GM12878 (cell line): ENCODE results near the gene HOGA1.

Source experiments
- CTCF ChIP-seq, 3 experiments: IDR thresholded peaks in 2 of 3; conservative IDR thresholded peaks in 1 of 3; 2 replicates each; pipeline ENCODE4 v1.5.1; 2011; ENCODE audit warnings: low read depth in 3 of 3, low read length in 3 of 3, mild to moderate bottlenecking in 3 of 3, control low read depth in 2 of 3, moderate library complexity in 2 of 3, inconsistent platforms in 1 of 3, mixed read lengths in 1 of 3; ENCODE audit not compliant: control insufficient read depth in 2 of 3, insufficient read depth in 1 of 3; ENCODE audit errors: extremely low read depth in 1 of 3
- E2F8 ChIP-seq: fragments of 450-650 bp; IDR thresholded peaks from 2 replicates; pipeline ENCODE4 v1.6.1; 2018; ENCODE audit warnings: mild to moderate bottlenecking, low read depth, moderate library complexity; ENCODE audit not compliant: partially characterized antibody
- EZH2 ChIP-seq: IDR thresholded peaks from 2 replicates; pipeline ENCODE4 v1.6.1; 2012; ENCODE audit warnings: low read depth, mild to moderate bottlenecking, control low read depth, inconsistent platforms, low read length, borderline replicate concordance; ENCODE audit not compliant: control insufficient read depth
- MAX ChIP-seq: IDR thresholded peaks from 2 replicates; pipeline ENCODE4 v1.6.1; 2012; ENCODE audit warnings: low read depth, low read length, improper control_type of control experiment
- MEF2A ChIP-seq: IDR thresholded peaks from 2 replicates; pipeline ENCODE4 v1.6.1; 2011; ENCODE audit warnings: low read depth, mild to moderate bottlenecking, low read length, moderate library complexity; ENCODE audit not compliant: insufficient read depth
- MYC ChIP-seq: IDR thresholded peaks from 2 replicates; pipeline ENCODE4 v1.6.1; 2011; ENCODE audit warnings: mild to moderate bottlenecking, low read length, moderate library complexity, inconsistent platforms; ENCODE audit not compliant: insufficient read depth, insufficient replicate concordance, insufficient read length, severe bottlenecking
- POLR2A ChIP-seq: IDR thresholded peaks from 2 replicates; pipeline ENCODE4 v1.6.1; 2011; ENCODE audit warnings: low read depth, mild to moderate bottlenecking, low read length
- RAD21 ChIP-seq: IDR thresholded peaks from 2 replicates; pipeline ENCODE4 v1.6.1; 2011; ENCODE audit warnings: mild to moderate bottlenecking, low read depth, low read length, moderate library complexity; ENCODE audit not compliant: insufficient read depth
- SPI1 ChIP-seq: IDR thresholded peaks from 2 replicates; pipeline ENCODE4 v1.6.1; 2011; ENCODE audit warnings: low read depth, mild to moderate bottlenecking, low read length, moderate library complexity, borderline replicate concordance; ENCODE audit not compliant: insufficient read depth
- TCF12 ChIP-seq: IDR thresholded peaks from 2 replicates; pipeline ENCODE4 v1.6.1; 2011; ENCODE audit warnings: low read depth, mild to moderate bottlenecking, low read length
- USF1 ChIP-seq: IDR thresholded peaks from 2 replicates; pipeline ENCODE4 v1.6.1; 2011; ENCODE audit warnings: borderline replicate concordance, low read depth, mild to moderate bottlenecking, moderate library complexity, mixed read lengths, low read length; ENCODE audit not compliant: insufficient read depth; ENCODE audit errors: extremely low read length
- ZNF24 ChIP-seq: fragments of 450-650 bp; IDR thresholded peaks from 2 replicates; pipeline ENCODE4 v1.6.1; 2017; ENCODE audit warnings: antibody characterized with exemption, mild to moderate bottlenecking
- ZZZ3 ChIP-seq: IDR thresholded peaks from 2 replicates; pipeline ENCODE4 v1.6.1; 2011; ENCODE audit warnings: low read depth; ENCODE audit not compliant: control insufficient read depth, insufficient read length

- TF ChIP-seq RAD21, result no peak
- TF ChIP-seq MYC, result no peak
- TF ChIP-seq SPI1, result no peak
- no peak for TF ChIP-seq POLR2A
- no peak for TF ChIP-seq EZH2
- TF ChIP-seq CTCF (IDR thresholded peaks at IDR 0.05 in 2 of 3, conservative IDR thresholded peaks at IDR 0.05 in 1 of 3; ENCODE audit: control insufficient read depth in 2 of 3, extremely low read depth in 1 of 3, insufficient read depth in 1 of 3, low read depth in 3 of 3, low read length in 3 of 3), result no peak
- no peak for TF ChIP-seq TCF12
- TF ChIP-seq E2F8, result no peak
- TF ChIP-seq USF1, result peak; percentile 51
- TF ChIP-seq MEF2A, result no peak
- TF ChIP-seq MAX, result no peak
- TF ChIP-seq ZZZ3, result no peak
- TF ChIP-seq ZNF24, result no peak
Observed at GRCh38 chr10:97584060-97584797, at the start of gene HOGA1.
